ENCODE measurements around the gene TRAF5. TPM values are rescaled to one million over a fixed set of nuclear protein-coding genes. Genes with fewer than 3 reads are reported as not detected.
"Not testable (repeated sequence)": the region's sequence is repeated elsewhere in the genome, so short reads cannot be mapped to it uniquely, and the experiment has no call there.

The TRAF5 gene
- total RNA-seq, 1 experiment from 2014 or later = 8.8 TPM

DNA sequence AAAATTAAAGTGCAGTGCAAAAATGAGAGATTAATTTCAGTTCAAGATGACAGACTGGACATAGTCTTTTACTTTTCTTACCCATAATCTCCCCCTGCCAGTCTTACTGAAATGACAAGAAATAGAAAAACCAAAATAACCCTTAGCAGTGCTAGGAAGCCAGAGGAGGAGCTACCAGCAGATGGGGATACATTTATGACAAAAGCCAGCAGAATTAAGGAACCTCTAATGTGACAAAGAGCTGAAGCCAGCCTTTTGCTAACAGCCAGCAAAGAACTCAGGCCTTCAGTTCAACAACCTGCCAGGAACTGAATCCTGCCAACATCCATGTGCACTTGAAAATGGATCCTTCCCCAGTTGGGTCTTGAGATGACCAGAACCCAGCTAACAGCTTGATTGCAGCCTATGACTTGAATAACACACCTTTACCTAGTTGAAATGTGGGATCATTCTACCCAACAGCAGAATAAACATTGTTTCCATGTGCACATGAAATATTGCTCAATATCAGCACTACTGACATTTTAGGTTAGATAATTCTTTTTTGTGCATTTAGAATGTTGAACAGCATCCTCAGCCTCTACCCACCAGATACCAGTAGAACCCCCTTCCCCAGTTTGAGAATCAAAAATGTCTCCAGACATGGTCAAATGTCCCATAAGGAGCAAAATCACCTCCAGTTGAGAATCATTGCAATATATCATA, 7.9 kb upstream of the TRAF5 start:
- no peak for DNase-seq
- BruUV-seq (replicated peaks) = no TSS peak
- Histone ChIP-seq H3K4me3 (ENCODE audit: low read depth, low read length) (no peak overlapping the region), H3K4me1 (no peaks in the 10 kb centered on the region), H3K9me3 (no peaks in the 10 kb centered on the region), H3K36me3 (ENCODE audit: control insufficient read depth, insufficient read depth, low read length) (no peaks in the 10 kb centered on the region), H3K27me3 (replicated peaks; ENCODE audit: control insufficient read depth, insufficient read depth, low read length) (no peaks in the 10 kb centered on the region)
- Mint-ChIP-seq H3K9me3 (ENCODE audit: unreplicated experiment) (no peaks in the 10 kb centered on the region), H3K4me1 (ENCODE audit: low read depth, unreplicated experiment) (no peaks in the 10 kb centered on the region), H3K27ac (ENCODE audit: unreplicated experiment) (no peak overlapping the region), H3K36me3 (ENCODE audit: insufficient read depth, unreplicated experiment) (peaks cover under 1% of the 10 kb centered on the region), H3K27me3 (ENCODE audit: insufficient read depth, unreplicated experiment) (no peaks in the 10 kb centered on the region), H3K4me3 (ENCODE audit: unreplicated experiment) (no peak overlapping the region)
- intact Hi-C loops (cut with micrococcal nuclease; ENCODE audit: unreplicated experiment) = no loop called here
- CTCF ChIA-PET = interaction anchor here (0.7 kb wide), 1 partner anchor 8 kb away, joined by 4 read pairs; the partner anchor contains the start of gene TRAF5
- TF ChIP-seq, protein P1, sequence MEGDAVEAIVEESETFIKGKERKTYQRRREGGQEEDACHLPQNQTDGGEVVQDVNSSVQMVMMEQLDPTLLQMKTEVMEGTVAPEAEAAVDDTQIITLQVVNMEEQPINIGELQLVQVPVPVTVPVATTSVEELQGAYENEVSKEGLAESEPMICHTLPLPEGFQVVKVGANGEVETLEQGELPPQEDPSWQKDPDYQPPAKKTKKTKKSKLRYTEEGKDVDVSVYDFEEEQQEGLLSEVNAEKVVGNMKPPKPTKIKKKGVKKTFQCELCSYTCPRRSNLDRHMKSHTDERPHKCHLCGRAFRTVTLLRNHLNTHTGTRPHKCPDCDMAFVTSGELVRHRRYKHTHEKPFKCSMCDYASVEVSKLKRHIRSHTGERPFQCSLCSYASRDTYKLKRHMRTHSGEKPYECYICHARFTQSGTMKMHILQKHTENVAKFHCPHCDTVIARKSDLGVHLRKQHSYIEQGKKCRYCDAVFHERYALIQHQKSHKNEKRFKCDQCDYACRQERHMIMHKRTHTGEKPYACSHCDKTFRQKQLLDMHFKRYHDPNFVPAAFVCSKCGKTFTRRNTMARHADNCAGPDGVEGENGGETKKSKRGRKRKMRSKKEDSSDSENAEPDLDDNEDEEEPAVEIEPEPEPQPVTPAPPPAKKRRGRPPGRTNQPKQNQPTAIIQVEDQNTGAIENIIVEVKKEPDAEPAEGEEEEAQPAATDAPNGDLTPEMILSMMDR (IDR thresholded peaks at IDR 0.05; ENCODE audit: insufficient read depth in 1 of 2, low read depth in 1 of 2, low read length in 1 of 2, severe bottlenecking in 1 of 2, unreplicated experiment in 1 of 2) = no peak
- POLR2A ChIA-PET = no interaction called here

DNA sequence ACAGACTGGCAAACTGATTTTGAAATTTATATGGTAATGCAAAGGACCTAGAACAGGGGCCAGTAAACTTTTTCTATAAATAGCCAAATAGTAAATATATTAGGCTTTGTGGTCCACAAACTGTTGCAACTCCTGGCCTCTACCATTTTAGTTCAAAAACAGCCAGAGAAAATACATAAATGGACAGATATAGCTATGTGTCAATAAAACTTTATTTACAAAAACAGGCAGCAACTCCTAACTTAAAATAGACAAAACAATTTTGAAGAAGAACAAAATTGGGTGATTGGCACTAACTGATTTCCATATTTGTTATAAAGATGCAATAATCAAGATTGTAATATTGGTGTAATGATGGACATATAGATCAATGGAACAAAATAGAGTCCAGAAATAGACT, 6.7 kb upstream of the TRAF5 start:
- no peaks in the 10 kb centered on the region for H3K4me1 ChIP-seq
- H3K9me3 Mint-ChIP-seq (ENCODE audit: unreplicated experiment) = no peaks in the 10 kb centered on the region
- no peaks in the 10 kb centered on the region for H3K27me3 Mint-ChIP-seq (ENCODE audit: insufficient read depth, unreplicated experiment)
- no peaks in the 10 kb centered on the region for H3K36me3 Mint-ChIP-seq (ENCODE audit: insufficient read depth, unreplicated experiment)
- intact Hi-C loops (cut with micrococcal nuclease; ENCODE audit: unreplicated experiment) = no loop called here
- BruUV-seq (replicated peaks) = no TSS peak
- no peaks in the 10 kb centered on the region for H3K27me3 ChIP-seq (replicated peaks; ENCODE audit: control insufficient read depth, insufficient read depth, low read length)
- H3K4me3 ChIP-seq (ENCODE audit: low read depth, low read length) = no peak overlapping the region
- H3K36me3 ChIP-seq (ENCODE audit: control insufficient read depth, insufficient read depth, low read length) = no peaks in the 10 kb centered on the region
- H3K27ac Mint-ChIP-seq (ENCODE audit: unreplicated experiment) = no peak overlapping the region
- H3K9me3 ChIP-seq = no peaks in the 10 kb centered on the region
- no peaks in the 10 kb centered on the region for H3K4me1 Mint-ChIP-seq (ENCODE audit: low read depth, unreplicated experiment)
- DNase-seq = no peak
- CTCF ChIA-PET = no interaction called here
- H3K4me3 Mint-ChIP-seq (ENCODE audit: unreplicated experiment) = no peak overlapping the region
- TF ChIP-seq, protein P1 (IDR thresholded peaks at IDR 0.05; ENCODE audit: insufficient read depth in 1 of 2, low read depth in 1 of 2, low read length in 1 of 2, severe bottlenecking in 1 of 2, unreplicated experiment in 1 of 2) = no peak
- POLR2A ChIA-PET = no interaction called here

DNA sequence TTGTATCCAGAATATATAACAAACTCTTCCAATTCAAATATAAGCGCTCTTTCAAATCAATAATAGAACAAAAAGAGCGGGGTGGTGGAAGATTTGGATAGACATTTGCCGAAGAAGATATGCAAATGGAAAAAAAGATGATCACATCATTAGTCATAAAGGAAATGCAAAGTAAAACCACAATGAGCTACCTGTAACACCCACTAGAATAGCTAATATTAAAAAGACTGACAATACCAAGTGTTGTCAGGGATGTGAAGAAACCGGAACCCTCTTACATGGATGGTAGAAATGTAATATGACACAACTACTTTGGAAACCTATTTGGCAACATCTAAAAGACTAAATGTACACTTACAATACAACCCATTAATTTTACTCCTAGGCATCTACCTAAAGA, 5.7 kb upstream of the TRAF5 start:
- no peaks in the 10 kb centered on the region for H3K36me3 ChIP-seq (ENCODE audit: control insufficient read depth, insufficient read depth, low read length)

DNA sequence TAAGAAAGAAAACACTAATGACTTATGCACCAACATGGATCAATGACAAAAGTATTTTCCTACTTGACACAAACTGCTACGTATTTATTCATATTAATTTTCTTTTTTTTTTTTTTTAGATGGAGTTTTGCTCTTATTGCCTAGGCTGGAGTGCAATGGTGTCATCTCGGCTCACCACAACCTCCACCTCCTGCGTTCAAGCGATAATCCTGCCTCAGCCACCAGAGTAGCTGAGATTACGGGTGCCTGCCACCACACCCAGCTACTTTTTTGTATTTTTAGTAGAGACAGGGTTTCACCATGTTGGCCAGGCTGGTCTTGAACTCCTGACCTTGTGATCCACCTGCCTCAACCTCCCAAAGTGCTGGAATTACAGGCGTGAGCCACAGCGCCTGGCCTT, 5.0 kb upstream of the TRAF5 start:
- H3K4me1 Mint-ChIP-seq (ENCODE audit: low read depth, unreplicated experiment); H3K27me3 Mint-ChIP-seq (ENCODE audit: insufficient read depth, unreplicated experiment); DNase-seq; POLR2A ChIA-PET; H3K9me3 Mint-ChIP-seq (ENCODE audit: unreplicated experiment); H3K4me1 ChIP-seq; H3K36me3 ChIP-seq (ENCODE audit: control insufficient read depth, insufficient read depth, low read length); H3K27ac Mint-ChIP-seq (ENCODE audit: unreplicated experiment); H3K4me3 Mint-ChIP-seq (ENCODE audit: unreplicated experiment); BruUV-seq (replicated peaks); H3K4me3 ChIP-seq (ENCODE audit: low read depth, low read length); H3K9me3 ChIP-seq; H3K27me3 ChIP-seq (replicated peaks; ENCODE audit: control insufficient read depth, insufficient read depth, low read length); H3K36me3 Mint-ChIP-seq (ENCODE audit: insufficient read depth, unreplicated experiment): not testable (repeated sequence)
- CTCF ChIA-PET = interaction anchor here (1.4 kb wide), 1 partner anchor 155 kb away, joined by 3 read pairs; no protein-coding TSS in a partner anchor
- intact Hi-C loops (cut with micrococcal nuclease; ENCODE audit: unreplicated experiment) = loop anchor here (2.0 kb wide), 1 partner anchor 61 kb away; no protein-coding TSS in a partner anchor

More for the DNA sequence above, 5.7 kb upstream of the TRAF5 start:
- H3K4me1 ChIP-seq = no peaks in the 10 kb centered on the region
- DNase-seq = no peak
- H3K4me1 Mint-ChIP-seq (ENCODE audit: low read depth, unreplicated experiment) = no peaks in the 10 kb centered on the region
- BruUV-seq (replicated peaks) = no TSS peak
- no peaks in the 10 kb centered on the region for H3K9me3 Mint-ChIP-seq (ENCODE audit: unreplicated experiment)
- no peak overlapping the region for H3K27ac Mint-ChIP-seq (ENCODE audit: unreplicated experiment)
- no peak overlapping the region for H3K4me3 Mint-ChIP-seq (ENCODE audit: unreplicated experiment)
- no peaks in the 10 kb centered on the region for H3K27me3 ChIP-seq (replicated peaks; ENCODE audit: control insufficient read depth, insufficient read depth, low read length)
- intact Hi-C loops (cut with micrococcal nuclease; ENCODE audit: unreplicated experiment) = no loop called here
- ChIA-PET CTCF (no interaction called here), POLR2A (no interaction called here)
- no peaks in the 10 kb centered on the region for H3K9me3 ChIP-seq
- no peaks in the 10 kb centered on the region for H3K27me3 Mint-ChIP-seq (ENCODE audit: insufficient read depth, unreplicated experiment)
- no peaks in the 10 kb centered on the region for H3K36me3 Mint-ChIP-seq (ENCODE audit: insufficient read depth, unreplicated experiment)
- H3K4me3 ChIP-seq (ENCODE audit: low read depth, low read length) = no peak overlapping the region
- TF ChIP-seq, protein P1 (IDR thresholded peaks at IDR 0.05; ENCODE audit: insufficient read depth in 1 of 2, low read depth in 1 of 2, low read length in 1 of 2, severe bottlenecking in 1 of 2, unreplicated experiment in 1 of 2) = no peak

Data from Caco-2 (cell line).